Astrocyte of the spinal cord (primary cell): ENCODE data around the gene LCN15.
"Not testable (repeated sequence)": the region's sequence is repeated elsewhere in the genome, so short reads cannot be mapped to it uniquely, and the experiment has no call there.

Source experiments
- DNase-seq: peaks from one replicate; pipeline ENCODE4 v3.0.0; 2011; ENCODE audit warnings: low read depth, low spot score
- H3K4me3 ChIP-seq: 2 replicates; pipeline ENCODE4 v1.5.1; 2011; ENCODE audit warnings: low read depth, mild to moderate bottlenecking, low read length, moderate library complexity
- in situ Hi-C: cut with HindIII; loops from 2 replicates; pipeline ENCODE4 v1.10.0; 2017; ENCODE audit warnings: low sequenced_read_pairs
- TF ChIP-seq, protein P1 (sequence below): IDR thresholded peaks from 2 replicates; pipeline ENCODE4 v1.5.1; 2012; ENCODE audit warnings: low read depth, mild to moderate bottlenecking, low read length, inconsistent platforms

LCN15 gene

DNA sequence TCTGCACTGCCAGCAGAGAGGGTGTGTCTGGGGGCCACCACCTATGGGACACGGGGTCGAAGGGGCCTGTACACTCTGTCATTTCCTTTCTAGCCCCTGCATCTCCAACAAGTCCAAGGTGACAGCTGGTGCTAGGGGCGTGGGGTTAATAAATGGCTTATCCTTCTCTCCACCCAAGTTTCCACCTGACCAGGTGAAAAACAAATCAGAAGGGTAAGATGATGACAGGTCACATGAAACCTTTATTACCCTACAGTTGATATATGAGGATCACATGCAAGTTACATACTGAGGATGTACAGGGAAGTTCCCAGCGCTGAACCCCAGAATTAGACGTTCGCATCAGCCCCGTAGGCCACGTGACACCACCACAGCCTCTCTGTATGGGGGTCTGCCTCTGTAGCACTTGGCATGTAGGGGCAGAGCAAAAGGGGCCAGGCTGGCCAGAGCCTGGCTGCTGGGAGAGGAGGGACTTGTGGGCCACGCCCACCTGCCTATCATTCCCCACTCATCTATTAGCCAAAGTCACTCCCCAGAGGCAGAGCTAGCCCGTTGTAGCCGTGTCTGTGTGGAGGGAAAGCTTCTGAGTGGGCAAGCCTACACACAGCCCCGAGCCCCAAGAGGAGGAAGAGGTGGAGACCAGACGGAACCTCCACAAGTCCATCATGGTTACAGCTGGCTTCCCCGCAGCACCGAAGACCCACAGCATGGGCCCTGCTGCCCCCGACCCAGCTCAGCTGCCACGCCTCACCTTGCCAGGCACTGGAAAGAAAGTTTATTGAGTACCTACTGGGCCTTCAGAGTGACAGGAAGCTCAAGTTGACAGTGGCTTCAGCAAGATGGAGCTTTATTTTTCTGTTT lies 29.0 kb upstream of the LCN15 start:
- TF ChIP-seq, protein P1, sequence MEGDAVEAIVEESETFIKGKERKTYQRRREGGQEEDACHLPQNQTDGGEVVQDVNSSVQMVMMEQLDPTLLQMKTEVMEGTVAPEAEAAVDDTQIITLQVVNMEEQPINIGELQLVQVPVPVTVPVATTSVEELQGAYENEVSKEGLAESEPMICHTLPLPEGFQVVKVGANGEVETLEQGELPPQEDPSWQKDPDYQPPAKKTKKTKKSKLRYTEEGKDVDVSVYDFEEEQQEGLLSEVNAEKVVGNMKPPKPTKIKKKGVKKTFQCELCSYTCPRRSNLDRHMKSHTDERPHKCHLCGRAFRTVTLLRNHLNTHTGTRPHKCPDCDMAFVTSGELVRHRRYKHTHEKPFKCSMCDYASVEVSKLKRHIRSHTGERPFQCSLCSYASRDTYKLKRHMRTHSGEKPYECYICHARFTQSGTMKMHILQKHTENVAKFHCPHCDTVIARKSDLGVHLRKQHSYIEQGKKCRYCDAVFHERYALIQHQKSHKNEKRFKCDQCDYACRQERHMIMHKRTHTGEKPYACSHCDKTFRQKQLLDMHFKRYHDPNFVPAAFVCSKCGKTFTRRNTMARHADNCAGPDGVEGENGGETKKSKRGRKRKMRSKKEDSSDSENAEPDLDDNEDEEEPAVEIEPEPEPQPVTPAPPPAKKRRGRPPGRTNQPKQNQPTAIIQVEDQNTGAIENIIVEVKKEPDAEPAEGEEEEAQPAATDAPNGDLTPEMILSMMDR, result no peak
- in situ Hi-C loops, result no loop called here
- no peak overlapping the region for H3K4me3 ChIP-seq
- no peak for DNase-seq

DNA sequence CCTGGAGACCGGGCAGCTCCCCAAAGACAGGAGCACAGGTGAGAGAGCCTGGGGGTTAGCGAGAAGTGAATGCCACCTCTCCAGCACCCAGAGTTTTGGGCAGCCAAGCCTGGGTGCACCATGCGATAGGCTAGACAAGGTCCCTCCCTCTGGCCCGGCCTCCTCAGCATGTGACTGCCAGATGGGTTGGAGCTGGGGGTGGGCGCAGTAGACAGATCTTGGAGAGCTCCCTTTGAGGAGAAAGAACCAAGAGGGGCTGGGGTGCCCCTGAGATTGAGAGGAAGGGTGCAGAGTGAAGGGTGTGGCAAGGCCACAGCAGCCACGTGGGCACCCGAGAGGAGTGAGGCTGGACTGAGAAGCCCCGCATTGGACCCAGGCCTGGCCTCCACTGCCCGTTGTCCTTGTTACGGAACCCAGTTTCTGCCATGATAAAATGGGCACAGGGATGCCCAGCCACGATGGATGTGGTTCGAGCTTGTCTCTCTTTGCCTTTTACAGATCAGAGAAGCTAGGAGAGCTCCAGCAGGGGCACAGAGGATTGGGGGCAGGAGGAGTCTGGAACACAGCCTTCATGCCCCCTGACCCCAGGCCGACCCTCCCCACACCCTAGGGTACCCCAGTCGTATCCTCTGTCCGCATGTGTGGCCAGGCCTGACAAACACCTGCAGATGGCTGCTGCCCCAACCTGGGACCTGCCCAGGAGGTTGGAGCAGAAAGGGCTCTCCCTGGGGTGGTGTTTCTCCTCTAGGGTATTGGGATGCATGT lies 28.2 kb upstream of the LCN15 start:
- TF ChIP-seq, protein P1, result no peak
- H3K4me3 ChIP-seq, result no peak overlapping the region
- no peak for DNase-seq
- in situ Hi-C loops, result no loop called here

DNA sequence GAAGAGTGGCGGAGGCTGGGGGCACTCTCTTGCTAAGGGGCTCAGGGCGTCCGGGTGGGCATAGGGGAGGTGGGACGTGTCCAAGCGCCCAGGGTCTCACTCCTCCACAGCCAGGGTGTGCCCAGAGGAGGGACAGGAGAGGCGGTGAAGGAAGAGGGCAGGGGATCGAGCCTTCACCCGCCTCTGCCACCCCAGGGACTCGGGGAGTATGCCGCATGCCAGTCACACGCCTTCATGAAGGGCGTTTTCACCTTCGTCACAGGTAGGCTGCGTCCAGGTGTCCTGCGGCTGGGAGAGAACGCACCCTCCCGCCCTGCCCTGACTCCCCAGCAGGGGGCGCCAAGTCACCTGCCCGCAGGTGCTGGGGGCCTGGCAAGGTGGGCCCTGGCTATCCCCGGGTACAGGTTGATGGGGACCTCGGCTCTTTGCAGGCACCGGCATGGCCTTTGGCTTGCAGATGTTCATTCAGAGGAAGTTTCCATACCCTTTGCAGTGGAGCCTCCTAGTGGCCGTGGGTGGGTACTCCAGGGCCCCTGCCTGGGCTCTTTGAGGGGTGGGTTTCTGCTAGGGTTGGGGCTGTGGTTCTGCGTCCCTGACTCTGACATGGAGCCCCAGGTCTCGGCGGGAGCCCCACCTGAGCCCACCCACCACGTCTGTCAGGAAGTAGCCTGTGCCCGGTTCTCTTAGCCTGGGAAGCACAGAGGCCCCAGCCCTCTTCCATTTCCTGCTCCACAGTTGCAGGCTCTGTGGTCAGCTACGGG lies 27.4 kb upstream of the LCN15 start:
- in situ Hi-C loops, result no loop called here
- peak; percentile 12 for DNase-seq
- TF ChIP-seq, protein P1, result peak; percentile 88
- H3K4me3 ChIP-seq, result peak overlapping the region; percentile 91

DNA sequence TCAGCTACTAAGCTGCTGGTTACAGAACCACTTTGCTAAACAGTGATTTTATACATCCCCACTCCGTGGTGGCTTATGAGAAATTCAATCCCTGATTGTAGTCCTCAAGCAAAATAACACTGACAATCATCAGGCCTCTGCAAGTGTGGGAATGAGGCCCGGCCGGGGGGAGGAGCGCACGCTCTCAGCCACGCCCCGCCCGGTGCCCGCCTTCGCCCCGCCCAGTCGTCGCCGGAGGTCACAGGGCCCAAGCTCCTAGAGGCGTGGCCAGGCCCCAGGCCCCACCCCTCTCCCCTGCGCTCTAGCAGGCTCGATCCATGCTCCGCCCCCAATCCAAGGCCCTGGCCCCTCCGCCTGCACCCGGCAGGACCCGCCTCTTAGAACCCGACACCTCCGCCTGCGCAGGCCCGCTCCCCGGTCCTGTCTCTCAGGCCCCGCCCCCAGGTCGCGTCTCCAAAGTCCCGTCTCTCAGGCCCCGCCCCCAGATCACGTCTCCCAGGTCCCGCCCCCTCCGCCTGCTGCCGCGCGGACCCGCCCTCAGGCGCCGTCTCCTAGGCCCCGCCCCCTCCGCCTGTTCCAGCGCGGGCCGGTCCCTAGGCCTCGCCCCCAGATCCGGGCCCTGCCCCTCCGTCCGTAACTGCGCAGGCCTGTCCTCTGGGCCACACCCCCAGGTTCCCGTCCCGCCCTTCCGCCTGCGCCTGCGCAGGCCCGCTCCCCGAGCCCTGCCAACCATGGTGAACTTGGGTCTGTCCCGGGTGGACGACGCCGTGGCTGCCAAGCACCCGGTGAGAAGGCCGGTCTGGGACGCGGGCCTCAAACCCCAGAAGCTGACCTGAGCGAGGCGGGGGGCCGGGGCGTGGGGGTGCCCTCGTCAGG lies 26.6 kb upstream of the LCN15 start, which contains the start of gene TMEM141:
Gene TMEM141, plus strand, starts transcription at position 705 of the 876 bp plus-strand sequence. Its CDS starts 27 bp downstream, at position 732.
- H3K4me3 ChIP-seq, result peak within 1 kb of the TSS; percentile 91
- DNase-seq, result peak; percentile 100
- in situ Hi-C loops, result no loop called here
- TF ChIP-seq, protein P1, result no peak

DNA sequence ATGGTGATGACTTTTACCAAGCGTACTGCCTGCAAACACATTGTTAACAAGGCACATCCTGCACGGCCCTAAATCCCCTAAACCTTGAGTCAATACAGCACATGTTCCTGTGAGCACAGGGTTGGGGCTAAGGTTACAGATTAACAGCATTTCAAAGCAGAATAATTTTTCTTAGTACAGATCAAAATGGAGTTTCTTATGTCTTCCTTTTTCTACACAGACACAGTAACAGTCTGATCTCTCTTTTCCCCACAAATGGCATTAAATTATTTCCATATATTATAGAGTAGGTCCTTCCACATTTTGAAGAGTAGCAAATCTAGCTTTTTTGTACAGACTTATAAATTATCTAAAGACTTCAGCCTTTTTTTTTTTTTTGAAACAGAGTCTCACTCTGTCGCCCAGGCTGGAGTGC lies 25.2 kb upstream of the LCN15 start:
- in situ Hi-C loops, result no loop called here
- TF ChIP-seq, protein P1, result no peak
- DNase-seq, result no peak
- no peak overlapping the region for H3K4me3 ChIP-seq

DNA sequence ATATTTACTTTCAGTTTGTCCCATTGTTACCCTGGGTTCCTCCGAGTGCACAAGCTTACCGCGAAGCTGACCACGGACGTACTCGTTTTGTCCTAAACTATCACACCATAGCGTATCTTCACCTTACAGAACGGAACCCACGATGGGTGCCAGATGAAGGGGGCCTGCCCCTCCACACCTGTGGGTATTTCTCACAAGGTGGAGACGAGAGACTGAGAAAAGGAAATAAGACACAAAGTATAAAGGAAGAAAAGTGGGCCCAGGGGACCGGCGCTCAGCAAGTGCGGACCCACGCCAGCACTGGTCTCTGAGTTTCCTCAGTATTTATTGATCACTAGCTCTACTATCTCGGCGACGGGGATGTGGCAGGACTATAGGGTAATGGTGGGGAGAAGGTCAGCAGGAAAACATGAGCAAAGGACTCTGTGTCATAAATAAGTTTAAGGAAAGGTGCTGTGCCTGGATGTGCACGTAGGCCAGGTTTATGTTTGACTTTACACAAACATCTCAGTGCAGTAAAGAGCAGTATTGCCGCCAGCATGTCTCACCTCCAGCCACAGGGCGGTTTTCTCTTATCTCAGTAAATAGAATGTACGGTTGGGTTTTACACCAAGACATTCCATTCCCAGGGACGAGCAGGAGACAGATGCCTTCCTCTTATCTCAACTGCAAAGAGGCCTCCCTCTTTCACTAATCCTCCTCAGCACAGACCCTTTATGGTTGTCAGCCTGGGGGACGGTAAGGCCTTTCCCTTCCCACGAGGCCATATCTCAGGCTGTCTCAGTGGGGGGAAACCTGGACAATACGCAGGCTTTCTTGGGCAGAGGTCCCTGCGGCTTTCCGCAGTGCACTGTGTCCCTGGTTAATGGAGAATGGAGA lies 24.6 kb upstream of the LCN15 start:
- in situ Hi-C loops, H3K4me3 ChIP-seq, DNase-seq: not testable (repeated sequence)
